Measurements from ENCODE around the gene ALDH1A3. TPM values are rescaled to one million over a fixed set of nuclear protein-coding genes. Genes with fewer than 3 reads are reported as not detected.

ALDH1A3 gene
- polyA plus RNA-seq, 1 experiment = 1.1 TPM

DNA sequence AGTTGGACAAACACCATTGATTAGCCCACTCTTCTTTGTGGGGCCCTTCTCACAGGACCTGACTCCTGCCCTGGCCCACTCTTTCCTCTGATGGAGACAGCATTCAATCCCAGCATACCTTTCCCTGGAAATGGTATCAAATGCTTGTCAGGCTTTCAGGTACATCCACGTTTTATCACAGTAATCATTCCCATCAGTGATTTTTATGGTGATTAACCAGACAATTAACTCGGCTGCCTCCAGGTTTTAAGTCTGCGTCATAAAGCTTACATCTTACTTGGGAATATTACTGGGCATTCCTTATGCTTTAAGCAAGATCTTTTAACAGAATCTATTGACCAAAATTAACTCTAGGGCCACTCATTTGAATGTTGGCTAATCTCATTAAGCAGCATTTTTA is 72.9 kb downstream of the ALDH1A3 start:
- H3K36me3 ChIP-seq (ENCODE audit: control insufficient read depth, insufficient read depth, low read length) = no peaks in the 10 kb centered on the region
- DNase-seq (ENCODE audit: low read depth) = no peak
- H3K27me3 ChIP-seq (ENCODE audit: control insufficient read depth, insufficient read depth, low read length) = no peaks in the 10 kb centered on the region
- POLR2A ChIA-PET = no interaction called here
- TF ChIP-seq, protein P1, sequence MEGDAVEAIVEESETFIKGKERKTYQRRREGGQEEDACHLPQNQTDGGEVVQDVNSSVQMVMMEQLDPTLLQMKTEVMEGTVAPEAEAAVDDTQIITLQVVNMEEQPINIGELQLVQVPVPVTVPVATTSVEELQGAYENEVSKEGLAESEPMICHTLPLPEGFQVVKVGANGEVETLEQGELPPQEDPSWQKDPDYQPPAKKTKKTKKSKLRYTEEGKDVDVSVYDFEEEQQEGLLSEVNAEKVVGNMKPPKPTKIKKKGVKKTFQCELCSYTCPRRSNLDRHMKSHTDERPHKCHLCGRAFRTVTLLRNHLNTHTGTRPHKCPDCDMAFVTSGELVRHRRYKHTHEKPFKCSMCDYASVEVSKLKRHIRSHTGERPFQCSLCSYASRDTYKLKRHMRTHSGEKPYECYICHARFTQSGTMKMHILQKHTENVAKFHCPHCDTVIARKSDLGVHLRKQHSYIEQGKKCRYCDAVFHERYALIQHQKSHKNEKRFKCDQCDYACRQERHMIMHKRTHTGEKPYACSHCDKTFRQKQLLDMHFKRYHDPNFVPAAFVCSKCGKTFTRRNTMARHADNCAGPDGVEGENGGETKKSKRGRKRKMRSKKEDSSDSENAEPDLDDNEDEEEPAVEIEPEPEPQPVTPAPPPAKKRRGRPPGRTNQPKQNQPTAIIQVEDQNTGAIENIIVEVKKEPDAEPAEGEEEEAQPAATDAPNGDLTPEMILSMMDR (IDR thresholded peaks at IDR 0.05; ENCODE audit: insufficient read depth, low read depth, low read length) = no peak
- no peak overlapping the region for H3K4me3 ChIP-seq (ENCODE audit: low read depth, low read length)
- CTCF ChIA-PET = no interaction called here

- Histone ChIP-seq H3K36me3 (ENCODE audit: control insufficient read depth, insufficient read depth, low read length) (no peaks in the 10 kb centered on the region), H3K4me3 (ENCODE audit: low read depth, low read length) (no peak overlapping the region), H3K27me3 (ENCODE audit: control insufficient read depth, insufficient read depth, low read length) (no peaks in the 10 kb centered on the region)
- DNase-seq (ENCODE audit: low read depth) = no peak
- POLR2A ChIA-PET = interaction anchor here (0.6 kb wide), 1 partner anchor 10 kb away, joined by 3 read pairs; no protein-coding TSS in a partner anchor
- CTCF ChIA-PET = no interaction called here
- TF ChIP-seq, protein P1 (IDR thresholded peaks at IDR 0.05; ENCODE audit: insufficient read depth, low read depth, low read length) = no peak
Observed at GRCh38 chr15:100958326-100959065, 78.9 kb downstream of the ALDH1A3 start.

GRCh38 chr15:100959066-100960050 is 79.7 kb downstream of the ALDH1A3 start:
- no peaks in the 10 kb centered on the region for H3K36me3 ChIP-seq (ENCODE audit: control insufficient read depth, insufficient read depth, low read length)
- H3K27me3 ChIP-seq (ENCODE audit: control insufficient read depth, insufficient read depth, low read length) = no peaks in the 10 kb centered on the region
- CTCF ChIA-PET = no interaction called here
- no peak overlapping the region for H3K4me3 ChIP-seq (ENCODE audit: low read depth, low read length)
- POLR2A ChIA-PET = no interaction called here
- TF ChIP-seq, protein P1 (IDR thresholded peaks at IDR 0.05; ENCODE audit: insufficient read depth, low read depth, low read length) = no peak
- DNase-seq (ENCODE audit: low read depth) = no peak

Small RNA genes lying within 50 kb of the gene (small RNA-seq; reads per million reads assigned to genes)
- gene AC015712.3 (ENCODE audit: insufficient read length, low read depth, low replicate concordance) = not detected

Other genes starting within 250 kb of the ALDH1A3 start
- 10.2 and 16.9 TPM in 2 replicates for gene LRRK1, start 39.5 kb downstream of the ALDH1A3 start, polyA plus RNA-seq (2011; rRNA removed)

All from BJ (cell line).